Heart left ventricle (tissue), 13 donors: Measurements from ENCODE around the gene HOMER1.

Experiments
- CTCF ChIP-seq, 12 donors: fragments of 200-600 bp; sonication (generic) in 4 of 12; IDR thresholded peaks; one replicate each; pipeline versions ENCODE4 v1.5.0 to v1.8.0; 2018 to 2022; ENCODE audit warnings: antibody characterized with exemption in 12 of 12, mild to moderate bottlenecking in 5 of 12
- POLR2A ChIP-seq, 2 donors: fragments of 450-650 bp; IDR thresholded peaks; one replicate each; pipeline ENCODE4 v1.6.1; 2017; ENCODE audit warnings: antibody characterized with exemption in 2 of 2, mild to moderate bottlenecking in 2 of 2, moderate library complexity in 2 of 2
- donor health status: ischemic (EF 13 %, LVEDD 7.1; RV severe dilation, severe dysfunction).
- donor health status: DM: no; HTN: yes; CAD: no.
- donor health status: DM: no; HTN: no; CAD: no.
- donor health status: ischemic (EF 25% LVEDD 6.9; RV normal size, moderate dysfunction).
- donor health status: ischemic (EF 25% LVEDD 5.7; RV mildly dilated, moderate dysfunction).
- donor health status: ischemic (EF 35%, LVEDD 5.7; RV mildly dilated, moderate dysfunction).
- donor health status: nonischemic (EF 11% LVEDD 7.7; RV severe dilation, severe dysfunction).
- donor health status: DM: yes; HTN: yes; CAD: no.
- donor health status: PGD.
- donor health status: ischemic (EF 29% LVEDD 5.4; RV normal size, mild dysfunction).
- donor health status: nonischemic (EF 23%, LVEDD 6.1; RV moderate dilation, normal function).

GRCh38 chr5:79416499-79416898 is 97.4 kb downstream of the HOMER1 start:
- TF ChIP-seq CTCF (IDR thresholded peaks at IDR 0.05), result no peak
- TF ChIP-seq POLR2A (IDR thresholded peaks at IDR 0.05), result no peak
